Measurements from ENCODE around the gene DHX29.

Gene DHX29

GRCh38 chr5:55220433-55221185 lies 86.9 kb downstream of the DHX29 start:
- Histone ChIP-seq H3K4me1 (ENCODE audit: control insufficient read depth, insufficient read depth, low read length) (no peaks in the 10 kb centered on the region), H3K27ac (ENCODE audit: extremely low read depth, low read depth, low read length) (no peak overlapping the region), H3K36me3 (ENCODE audit: control insufficient read depth in 2 of 2, insufficient read depth in 1 of 2, low read length in 2 of 2) (peaks cover 0 to 21% of the 10 kb centered on the region in 2 experiments; a peak in 1 of 3 replicates), H3K4me3 (ENCODE audit: low read depth, low read length) (no peak overlapping the region), H3K9me3 (ENCODE audit: control insufficient read depth, insufficient read depth, low read depth, low read length) (no peaks in the 10 kb centered on the region)
- TF ChIP-seq ZNF670 (tag by site-specific recombination; IDR thresholded peaks at IDR 0.05; ENCODE audit: low read depth), result no peak
- POLR2A ChIA-PET, result no interaction called here
- CTCF ChIA-PET, result interaction anchor here (0.6 kb wide), 1 partner anchor 8 kb away, joined by 3 read pairs; no protein-coding TSS in a partner anchor

DNA sequence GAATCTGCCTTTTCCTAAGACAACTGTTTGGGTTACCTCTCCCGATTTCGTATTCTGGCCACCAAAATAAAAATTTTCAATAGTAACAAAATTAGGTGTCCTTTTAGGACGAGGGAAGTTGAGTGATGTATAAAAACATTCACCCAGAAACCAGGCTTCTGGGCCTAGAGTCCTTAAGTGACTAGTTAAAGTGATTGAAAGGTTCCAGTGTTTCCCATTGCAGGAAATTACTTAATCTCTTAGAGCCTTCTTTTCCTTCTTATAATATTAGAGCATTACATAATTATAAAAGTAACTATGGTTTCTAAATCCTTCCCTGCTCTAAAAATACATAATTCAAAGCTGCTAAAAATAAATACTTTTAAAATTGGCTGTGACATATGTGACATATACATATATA lies 87.7 kb downstream of the DHX29 start:
- Histone ChIP-seq H3K4me1 (ENCODE audit: control insufficient read depth, insufficient read depth, low read length) (no peaks in the 10 kb centered on the region), H3K36me3 (ENCODE audit: control insufficient read depth in 2 of 2, insufficient read depth in 1 of 2, low read length in 2 of 2) (peaks cover 0 to 21% of the 10 kb centered on the region in 2 experiments; a peak in 1 of 3 replicates), H3K4me3 (ENCODE audit: low read depth, low read length) (no peak overlapping the region), H3K27ac (ENCODE audit: extremely low read depth, low read depth, low read length) (no peak overlapping the region), H3K9me3 (ENCODE audit: control insufficient read depth, insufficient read depth, low read depth, low read length) (no peaks in the 10 kb centered on the region)
- no peak for TF ChIP-seq ZNF626 (tag by site-specific recombination; IDR thresholded peaks at IDR 0.05)
- TF ChIP-seq ZXDB (tag by site-specific recombination; IDR thresholded peaks at IDR 0.05), result no peak
- TF ChIP-seq MYNN (tag by site-specific recombination; IDR thresholded peaks at IDR 0.05; ENCODE audit: borderline replicate concordance), result no peak
- POLR2A ChIA-PET, result no interaction called here
- CTCF ChIA-PET, result no interaction called here

DNA sequence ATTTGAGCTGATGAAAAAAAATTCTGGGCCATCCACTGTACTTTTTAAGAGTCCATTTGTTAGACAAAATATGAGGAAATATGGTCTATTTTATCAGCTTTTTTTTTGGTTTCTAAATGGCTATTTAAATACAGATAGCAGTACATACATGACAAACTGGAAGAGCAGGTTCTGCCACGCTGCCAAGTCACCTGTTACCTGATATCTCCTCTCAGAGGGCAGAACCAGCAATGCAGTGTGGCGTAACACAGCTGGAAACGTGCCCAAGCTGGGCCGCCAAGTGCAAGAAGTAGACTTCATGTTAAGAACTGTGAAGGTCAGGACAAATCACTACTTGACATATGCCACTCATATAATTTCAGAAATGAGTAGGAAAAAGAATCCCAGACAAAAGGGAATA lies 88.5 kb downstream of the DHX29 start:
- no peaks in the 10 kb centered on the region for H3K4me1 ChIP-seq (ENCODE audit: control insufficient read depth, insufficient read depth, low read length)
- no peaks in the 10 kb centered on the region for H3K9me3 ChIP-seq (ENCODE audit: control insufficient read depth, insufficient read depth, low read depth, low read length)
- H3K36me3 ChIP-seq (ENCODE audit: control insufficient read depth in 2 of 2, insufficient read depth in 1 of 2, low read length in 2 of 2), result peaks cover 0 to 21% of the 10 kb centered on the region in 2 experiments; a peak in 1 of 3 replicates
- H3K4me3 ChIP-seq (ENCODE audit: low read depth, low read length), result no peak overlapping the region
- CTCF ChIA-PET, result interaction anchor here (0.5 to 0.7 kb wide), 3 partner anchors 29 to 59 kb away, joined by 3 to 5 read pairs (median 3); partner anchors contain the start of gene GPX8
- 0 out of 2 replicates have a peak, but pooled peaks have one; percentile 16 for TF ChIP-seq SCRT2 (tag by site-specific recombination; IDR thresholded peaks at IDR 0.05)
- TF ChIP-seq ZNF23 (tag by site-specific recombination; IDR thresholded peaks at IDR 0.05; ENCODE audit: borderline replicate concordance), result no peak
- peak; percentile 89 for TF ChIP-seq ZNF600 (tag by site-specific recombination; IDR thresholded peaks at IDR 0.05)
- no peak overlapping the region for H3K27ac ChIP-seq (ENCODE audit: extremely low read depth, low read depth, low read length)
- POLR2A ChIA-PET, result interaction anchor here (0.7 kb wide), 2 partner anchors 9 to 59 kb away, joined by 3 to 4 read pairs; partner anchors contain the start of gene GPX8

DNA sequence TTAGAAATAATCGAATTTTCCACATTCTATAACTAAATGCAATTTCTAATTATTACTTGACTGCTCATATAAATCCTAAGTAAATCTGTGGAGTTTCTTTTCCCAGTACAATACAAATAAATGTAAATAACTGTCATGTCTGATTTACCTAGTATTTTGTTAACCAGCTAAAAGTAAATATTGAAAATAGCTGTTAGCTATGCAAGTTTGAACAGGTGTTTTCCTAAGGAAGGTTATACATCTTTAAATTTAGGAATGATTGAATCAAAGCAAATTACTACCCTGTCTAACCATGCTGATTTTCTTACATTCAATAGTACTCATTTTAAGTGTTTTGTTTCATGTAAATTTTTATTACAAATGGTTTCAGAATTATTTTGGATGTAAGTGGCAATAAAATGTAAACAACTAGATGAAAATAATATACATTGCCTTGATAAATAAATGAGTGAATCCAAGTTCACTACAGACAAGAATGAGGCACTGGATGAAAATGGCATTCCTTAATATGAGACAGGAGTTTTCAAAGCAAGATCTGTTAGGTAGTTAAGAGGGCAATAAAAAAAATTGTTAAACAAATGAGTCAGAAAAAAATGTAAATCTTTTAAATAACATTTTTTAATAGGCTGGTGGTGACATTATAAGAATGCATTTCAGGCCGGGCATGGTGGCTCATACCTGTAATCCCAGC lies 96.2 kb downstream of the DHX29 start:
- no peaks in the 10 kb centered on the region for H3K4me1 ChIP-seq (ENCODE audit: control insufficient read depth, insufficient read depth, low read length)
- CTCF ChIA-PET, result interaction anchor here (0.7 to 1.4 kb wide), 2 partner anchors 15 to 235 kb away, joined by 3 to 4 read pairs; no protein-coding TSS in a partner anchor
- TF ChIP-seq TCF7L2 (IDR thresholded peaks at IDR 0.05; ENCODE audit: borderline replicate concordance, low read depth, low read length) (no peak), ZNF223 (tag by site-specific recombination; IDR thresholded peaks at IDR 0.05) (no peak), ZNF544 (tag by site-specific recombination; IDR thresholded peaks at IDR 0.05) (no peak), ZNF555 (tag by site-specific recombination; conservative IDR thresholded peaks at IDR 0.05) (no peak), ZNF629 (tag by site-specific recombination; IDR thresholded peaks at IDR 0.05) (no peak), ZEB2 (tag by site-specific recombination; IDR thresholded peaks at IDR 0.05) (no peak), SCRT2 (tag by site-specific recombination; IDR thresholded peaks at IDR 0.05) (no peak), KLF16 (tag by site-specific recombination; IDR thresholded peaks at IDR 0.05) (no peak), ZNF837 (tag by site-specific recombination; IDR thresholded peaks at IDR 0.05) (no peak), ZNF175 (tag by site-specific recombination; IDR thresholded peaks at IDR 0.05) (no peak), ZNF174 (tag by site-specific recombination; IDR thresholded peaks at IDR 0.05) (no peak)
- TF ChIP-seq, protein P1, sequence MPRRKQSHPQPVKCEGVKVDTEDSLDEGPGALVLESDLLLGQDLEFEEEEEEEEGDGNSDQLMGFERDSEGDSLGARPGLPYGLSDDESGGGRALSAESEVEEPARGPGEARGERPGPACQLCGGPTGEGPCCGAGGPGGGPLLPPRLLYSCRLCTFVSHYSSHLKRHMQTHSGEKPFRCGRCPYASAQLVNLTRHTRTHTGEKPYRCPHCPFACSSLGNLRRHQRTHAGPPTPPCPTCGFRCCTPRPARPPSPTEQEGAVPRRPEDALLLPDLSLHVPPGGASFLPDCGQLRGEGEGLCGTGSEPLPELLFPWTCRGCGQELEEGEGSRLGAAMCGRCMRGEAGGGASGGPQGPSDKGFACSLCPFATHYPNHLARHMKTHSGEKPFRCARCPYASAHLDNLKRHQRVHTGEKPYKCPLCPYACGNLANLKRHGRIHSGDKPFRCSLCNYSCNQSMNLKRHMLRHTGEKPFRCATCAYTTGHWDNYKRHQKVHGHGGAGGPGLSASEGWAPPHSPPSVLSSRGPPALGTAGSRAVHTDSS (tag by site-specific recombination; IDR thresholded peaks at IDR 0.05), result no peak
- TF ChIP-seq, protein P2, sequence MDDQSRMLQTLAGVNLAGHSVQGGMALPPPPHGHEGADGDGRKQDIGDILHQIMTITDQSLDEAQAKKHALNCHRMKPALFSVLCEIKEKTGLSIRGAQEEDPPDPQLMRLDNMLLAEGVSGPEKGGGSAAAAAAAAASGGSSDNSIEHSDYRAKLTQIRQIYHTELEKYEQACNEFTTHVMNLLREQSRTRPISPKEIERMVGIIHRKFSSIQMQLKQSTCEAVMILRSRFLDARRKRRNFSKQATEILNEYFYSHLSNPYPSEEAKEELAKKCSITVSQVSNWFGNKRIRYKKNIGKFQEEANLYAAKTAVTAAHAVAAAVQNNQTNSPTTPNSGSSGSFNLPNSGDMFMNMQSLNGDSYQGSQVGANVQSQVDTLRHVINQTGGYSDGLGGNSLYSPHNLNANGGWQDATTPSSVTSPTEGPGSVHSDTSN (CRISPR knock-in tag; IDR thresholded peaks at IDR 0.05), result no peak
- POLR2A ChIA-PET, result no interaction called here
- H3K36me3 ChIP-seq (ENCODE audit: control insufficient read depth in 2 of 2, insufficient read depth in 1 of 2, low read length in 2 of 2), result no peaks in the 10 kb centered on the region
- no peak overlapping the region for H3K4me3 ChIP-seq (ENCODE audit: low read depth, low read length)
- no peak overlapping the region for H3K27ac ChIP-seq (ENCODE audit: extremely low read depth, low read depth, low read length)
- H3K9me3 ChIP-seq (ENCODE audit: control insufficient read depth, insufficient read depth, low read depth, low read length), result no peaks in the 10 kb centered on the region

Data from HEK293 (cell line).